Stimulated activated memory B cell treated with anti-CD40 and anti-IgM and Interleukin-4, amounts not matched to agents 10 μg/mL and 1 μg/mL and 100 μg/mL, for 72 hours (primary cell): ENCODE measurements around the gene NRXN3.
"Not testable (repeated sequence)": the region's sequence is repeated elsewhere in the genome, so short reads cannot be mapped to it uniquely, and the experiment has no call there.

ENCODE experiments used
- ATAC-seq: fragments of 150-1000 bp; cut with Tn5 transposase; 2 replicates; pipeline ENCODE4 v1.10.0; 2021
- H3K27ac Mint-ChIP-seq: one replicate; pipeline ENCODE4 v1.8.0; 2022; ENCODE audit warnings: mild to moderate bottlenecking, mixed read lengths
- H3K27me3 Mint-ChIP-seq: one replicate; pipeline ENCODE4 v1.8.0; 2022; ENCODE audit warnings: mixed read lengths
- H3K36me3 Mint-ChIP-seq: one replicate; pipeline ENCODE4 v1.8.0; 2022; ENCODE audit warnings: mixed read lengths
- H3K4me1 Mint-ChIP-seq: one replicate; pipeline ENCODE4 v1.8.0; 2022; ENCODE audit warnings: mixed read lengths
- H3K4me3 Mint-ChIP-seq: one replicate; pipeline ENCODE4 v1.8.0; 2022; ENCODE audit warnings: mild to moderate bottlenecking, moderate library complexity, mixed read lengths
- H3K9me3 Mint-ChIP-seq: one replicate; pipeline ENCODE4 v1.8.0; 2022; ENCODE audit warnings: mixed read lengths

The NRXN3 gene

DNA sequence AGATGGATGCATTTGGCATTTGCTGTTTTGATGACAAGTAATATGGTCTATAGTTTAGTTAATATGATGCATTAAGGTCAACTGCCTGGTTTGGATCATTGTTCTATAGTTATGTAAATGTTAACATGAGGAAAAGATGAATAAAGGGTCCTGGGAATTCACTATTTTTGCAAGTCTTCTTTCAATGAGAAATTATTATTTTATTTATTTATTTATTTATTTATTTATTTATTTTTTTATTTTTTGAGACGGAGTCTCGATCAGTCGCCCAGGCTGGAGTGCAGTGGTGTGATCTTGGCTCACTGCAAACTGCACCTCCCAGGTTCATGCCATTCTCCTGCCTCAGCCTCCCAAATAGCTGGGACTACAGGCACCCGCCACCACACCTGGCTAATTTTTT, 940.4 kb downstream of the NRXN3 start:
- not testable (repeated sequence) for ATAC-seq, H3K27me3 Mint-ChIP-seq, H3K36me3 Mint-ChIP-seq, H3K4me3 Mint-ChIP-seq, H3K27ac Mint-ChIP-seq, H3K9me3 Mint-ChIP-seq, H3K4me1 Mint-ChIP-seq

DNA sequence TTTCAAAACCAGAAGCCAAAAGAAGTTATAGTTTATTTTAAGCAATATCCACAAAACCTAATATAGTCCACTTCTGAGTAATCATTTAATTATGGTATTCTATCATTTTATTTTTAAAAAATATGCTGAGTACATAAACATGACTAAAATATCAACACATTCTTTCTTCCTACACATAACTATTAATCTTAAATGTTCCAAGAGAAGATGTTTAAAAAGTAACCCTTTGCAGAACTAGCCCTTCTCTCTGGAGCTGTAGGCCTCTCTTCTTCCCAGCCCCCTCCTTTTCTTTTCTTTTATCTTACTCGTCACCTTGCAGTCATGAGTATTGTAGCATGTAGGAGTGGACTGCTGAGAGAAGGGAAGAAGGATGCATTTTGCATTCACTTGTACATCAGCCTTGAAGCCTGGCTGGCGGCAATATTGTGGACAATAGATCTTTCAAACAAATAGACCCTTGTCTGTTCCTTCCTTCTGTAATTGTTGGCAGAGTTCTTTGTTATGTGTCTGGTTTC, 941.9 kb downstream of the NRXN3 start:
- no peak overlapping the region for H3K4me3 Mint-ChIP-seq
- no peak for ATAC-seq
- H3K4me1 Mint-ChIP-seq, result no peaks in the 10 kb centered on the region
- no peaks in the 10 kb centered on the region for H3K36me3 Mint-ChIP-seq
- H3K27me3 Mint-ChIP-seq, result no peaks in the 10 kb centered on the region
- H3K9me3 Mint-ChIP-seq, result peaks cover 6% of the 10 kb centered on the region
- H3K27ac Mint-ChIP-seq, result no peak overlapping the region

DNA sequence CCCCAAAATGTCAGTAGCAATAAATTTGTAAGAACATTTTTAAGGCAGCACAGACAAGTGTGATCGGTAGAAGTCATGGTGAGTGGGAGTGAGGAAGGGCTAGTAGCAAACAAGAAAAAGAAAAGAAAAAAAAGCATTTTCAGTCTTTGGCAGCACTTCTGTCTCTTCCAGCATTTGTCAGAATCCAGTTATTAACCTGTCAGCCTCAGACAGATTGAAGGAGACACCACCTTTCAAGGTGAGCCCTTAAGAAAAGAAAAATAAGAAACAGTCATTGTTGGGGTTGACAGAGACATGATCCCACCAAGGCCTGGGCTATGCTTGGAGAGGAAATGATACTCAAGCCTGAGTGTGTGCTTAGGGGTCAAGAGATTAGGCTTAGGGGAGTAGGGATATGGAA, 947.4 kb downstream of the NRXN3 start:
- H3K4me3 Mint-ChIP-seq, result no peak overlapping the region
- H3K27me3 Mint-ChIP-seq, result no peaks in the 10 kb centered on the region
- no peaks in the 10 kb centered on the region for H3K4me1 Mint-ChIP-seq
- ATAC-seq, result no peak
- H3K27ac Mint-ChIP-seq, result no peak overlapping the region
- peaks cover 6% of the 10 kb centered on the region for H3K9me3 Mint-ChIP-seq
- no peaks in the 10 kb centered on the region for H3K36me3 Mint-ChIP-seq

DNA sequence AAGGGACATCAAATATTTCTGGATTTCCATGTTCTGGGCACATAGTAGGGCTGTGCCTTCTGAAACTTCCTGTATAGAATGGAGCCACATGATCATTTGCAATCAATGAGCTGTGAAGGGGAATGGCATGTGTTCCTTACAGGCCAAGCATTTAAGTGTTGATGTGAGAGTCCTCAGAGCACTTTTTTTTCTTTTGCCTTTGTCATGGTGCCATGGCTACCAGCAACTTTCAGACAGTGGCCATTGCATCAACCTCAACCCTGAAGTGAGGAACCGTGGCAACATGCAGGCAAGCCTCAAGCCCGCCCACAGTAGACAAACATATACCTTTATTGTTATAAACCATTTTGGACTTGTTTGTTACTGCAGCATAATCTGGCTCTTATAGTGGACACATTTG, 948.1 kb downstream of the NRXN3 start:
- H3K4me3 Mint-ChIP-seq, result no peak overlapping the region
- ATAC-seq, result no peak
- peaks cover 3% of the 10 kb centered on the region for H3K9me3 Mint-ChIP-seq
- H3K27me3 Mint-ChIP-seq, result no peaks in the 10 kb centered on the region
- no peaks in the 10 kb centered on the region for H3K4me1 Mint-ChIP-seq
- no peak overlapping the region for H3K27ac Mint-ChIP-seq
- no peaks in the 10 kb centered on the region for H3K36me3 Mint-ChIP-seq

- ATAC-seq, result no peak
These were observed 964.2 kb downstream of the NRXN3 start for GRCh38 chr14:79134361-79134760.

GRCh38 chr14:79136071-79137044, 966.2 kb downstream of the NRXN3 start:
- no peak overlapping the region for H3K4me3 Mint-ChIP-seq
- H3K36me3 Mint-ChIP-seq, result no peaks in the 10 kb centered on the region
- ATAC-seq, result no peak
- no peaks in the 10 kb centered on the region for H3K4me1 Mint-ChIP-seq
- H3K9me3 Mint-ChIP-seq, result no peaks in the 10 kb centered on the region
- H3K27me3 Mint-ChIP-seq, result no peaks in the 10 kb centered on the region
- no peak overlapping the region for H3K27ac Mint-ChIP-seq

More at GRCh38 chr14:79134361-79134760, 964.2 kb downstream of the NRXN3 start:
- H3K27me3 Mint-ChIP-seq, result no peaks in the 10 kb centered on the region
- no peak overlapping the region for H3K27ac Mint-ChIP-seq
- no peaks in the 10 kb centered on the region for H3K36me3 Mint-ChIP-seq
- no peaks in the 10 kb centered on the region for H3K9me3 Mint-ChIP-seq
- H3K4me1 Mint-ChIP-seq, result no peaks in the 10 kb centered on the region
- H3K4me3 Mint-ChIP-seq, result no peak overlapping the region

DNA sequence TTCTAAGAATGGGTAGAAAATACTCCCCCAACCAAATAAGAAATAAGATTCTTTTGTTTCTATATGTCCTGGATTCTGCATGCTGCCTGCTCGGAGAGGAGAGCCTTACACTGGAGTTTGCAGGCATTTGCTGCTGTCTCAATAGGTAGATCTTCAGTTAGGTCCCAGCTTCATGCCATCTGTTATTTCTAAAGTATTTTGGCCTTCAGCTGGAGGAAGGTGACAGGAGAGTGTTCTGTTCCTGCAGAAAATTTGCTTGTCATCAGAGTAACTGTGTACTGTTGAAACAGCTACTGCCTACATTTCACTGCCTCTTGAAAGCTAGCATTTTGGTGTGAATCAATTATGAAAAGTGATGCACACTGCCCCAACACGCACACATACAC, 966.9 kb downstream of the NRXN3 start:
- H3K4me1 Mint-ChIP-seq, result no peaks in the 10 kb centered on the region
- H3K36me3 Mint-ChIP-seq, result no peaks in the 10 kb centered on the region
- H3K4me3 Mint-ChIP-seq, result no peak overlapping the region
- H3K9me3 Mint-ChIP-seq, result no peaks in the 10 kb centered on the region
- no peaks in the 10 kb centered on the region for H3K27me3 Mint-ChIP-seq
- H3K27ac Mint-ChIP-seq, result no peak overlapping the region
- ATAC-seq, result no peak

GRCh38 chr14:79137836-79138235, 967.7 kb downstream of the NRXN3 start:
- Mint-ChIP-seq H3K27ac (no peak overlapping the region), H3K9me3 (no peaks in the 10 kb centered on the region), H3K4me1 (no peaks in the 10 kb centered on the region), H3K36me3 (no peaks in the 10 kb centered on the region), H3K4me3 (no peak overlapping the region), H3K27me3 (no peaks in the 10 kb centered on the region)
- ATAC-seq, result no peak

DNA sequence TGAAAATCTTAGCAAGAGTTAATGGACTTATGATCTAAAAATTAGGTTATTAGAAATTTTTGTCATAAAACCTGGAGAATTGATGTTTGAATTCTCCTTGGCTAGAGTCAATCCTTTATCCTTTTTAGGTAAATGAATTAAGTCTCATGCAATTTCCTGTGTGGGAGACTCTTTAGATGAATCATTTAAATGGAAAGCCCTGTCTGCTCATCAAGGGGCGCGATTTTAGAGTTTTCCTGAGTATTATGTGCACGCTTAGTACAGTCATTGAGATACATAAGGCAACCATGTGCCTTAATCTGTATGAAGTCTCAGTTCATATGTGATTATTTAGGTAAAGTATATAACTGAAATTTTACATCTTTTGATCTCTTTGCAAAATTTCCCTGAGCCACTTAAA, 974.7 kb downstream of the NRXN3 start:
- Mint-ChIP-seq H3K27me3 (no peaks in the 10 kb centered on the region), H3K9me3 (peaks cover 9% of the 10 kb centered on the region), H3K36me3 (no peaks in the 10 kb centered on the region), H3K4me1 (no peaks in the 10 kb centered on the region), H3K27ac (no peak overlapping the region), H3K4me3 (no peak overlapping the region)
- ATAC-seq, result no peak

GRCh38 chr14:79150226-79150625, 980.1 kb downstream of the NRXN3 start:
- Mint-ChIP-seq H3K27me3 (no peaks in the 10 kb centered on the region), H3K4me1 (no peaks in the 10 kb centered on the region)
- ATAC-seq, result no peak

GRCh38 chr14:79157369-79157768, 987.2 kb downstream of the NRXN3 start:
- H3K36me3 Mint-ChIP-seq, result no peaks in the 10 kb centered on the region
- no peak overlapping the region for H3K27ac Mint-ChIP-seq
- H3K4me1 Mint-ChIP-seq, result no peaks in the 10 kb centered on the region
- no peak overlapping the region for H3K4me3 Mint-ChIP-seq
- peaks cover 2% of the 10 kb centered on the region for H3K9me3 Mint-ChIP-seq
- no peaks in the 10 kb centered on the region for H3K27me3 Mint-ChIP-seq
- ATAC-seq, result no peak

More at GRCh38 chr14:79150226-79150625, 980.1 kb downstream of the NRXN3 start:
- Mint-ChIP-seq H3K36me3 (no peaks in the 10 kb centered on the region), H3K27ac (no peak overlapping the region), H3K4me3 (no peak overlapping the region), H3K9me3 (peaks cover 5% of the 10 kb centered on the region)

- H3K9me3 Mint-ChIP-seq, result peaks cover 10% of the 10 kb centered on the region
- ATAC-seq, result no peak
- no peaks in the 10 kb centered on the region for H3K36me3 Mint-ChIP-seq
- no peaks in the 10 kb centered on the region for H3K27me3 Mint-ChIP-seq
- H3K27ac Mint-ChIP-seq, result no peak overlapping the region
- H3K4me3 Mint-ChIP-seq, result no peak overlapping the region
- H3K4me1 Mint-ChIP-seq, result no peaks in the 10 kb centered on the region
These were observed 991.4 kb downstream of the NRXN3 start for GRCh38 chr14:79161571-79161970.

GRCh38 chr14:79162833-79163232, 992.7 kb downstream of the NRXN3 start:
- Mint-ChIP-seq H3K9me3 (peaks cover 10% of the 10 kb centered on the region), H3K36me3 (no peaks in the 10 kb centered on the region), H3K27ac (no peak overlapping the region), H3K4me3 (no peak overlapping the region), H3K27me3 (no peaks in the 10 kb centered on the region), H3K4me1 (no peaks in the 10 kb centered on the region)
- no peak for ATAC-seq

- no peaks in the 10 kb centered on the region for H3K4me1 Mint-ChIP-seq
- H3K36me3 Mint-ChIP-seq, result no peaks in the 10 kb centered on the region
- H3K4me3 Mint-ChIP-seq, result no peak overlapping the region
- peaks cover 11% of the 10 kb centered on the region for H3K9me3 Mint-ChIP-seq
- H3K27ac Mint-ChIP-seq, result no peak overlapping the region
- no peak for ATAC-seq
- no peaks in the 10 kb centered on the region for H3K27me3 Mint-ChIP-seq
These were observed 995.4 kb downstream of the NRXN3 start for GRCh38 chr14:79165471-79166090.

DNA sequence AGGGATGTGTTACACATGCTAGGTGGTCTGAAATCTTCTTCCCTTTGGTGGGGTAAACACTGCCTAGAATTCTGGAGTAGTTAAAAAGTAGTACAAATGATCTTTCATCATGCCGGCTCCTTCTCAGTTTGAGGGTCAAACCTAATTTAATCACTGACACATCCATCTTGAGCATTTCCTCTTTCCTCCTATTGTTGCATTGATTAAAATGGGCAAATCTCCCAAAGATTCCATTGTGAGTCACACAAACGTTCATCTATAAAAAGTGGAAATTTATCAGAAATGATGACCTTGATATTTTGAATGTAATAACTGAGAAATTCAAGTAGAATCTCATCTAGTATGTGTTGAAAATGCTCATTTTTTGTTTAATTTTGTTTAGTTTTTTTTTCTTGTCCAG, 996.0 kb downstream of the NRXN3 start:
- ATAC-seq, result no peak

GRCh38 chr14:79167957-79168356, 997.8 kb downstream of the NRXN3 start:
- H3K9me3 Mint-ChIP-seq, result peaks cover 7% of the 10 kb centered on the region
- H3K4me1 Mint-ChIP-seq, result no peaks in the 10 kb centered on the region
- no peak overlapping the region for H3K27ac Mint-ChIP-seq
- ATAC-seq, result no peak
- no peaks in the 10 kb centered on the region for H3K27me3 Mint-ChIP-seq
- no peaks in the 10 kb centered on the region for H3K36me3 Mint-ChIP-seq
- no peak overlapping the region for H3K4me3 Mint-ChIP-seq

More for the DNA sequence above, 996.0 kb downstream of the NRXN3 start:
- H3K36me3 Mint-ChIP-seq, result no peaks in the 10 kb centered on the region
- no peak overlapping the region for H3K27ac Mint-ChIP-seq
- H3K4me1 Mint-ChIP-seq, result no peaks in the 10 kb centered on the region
- H3K4me3 Mint-ChIP-seq, result no peak overlapping the region
- peaks cover 11% of the 10 kb centered on the region for H3K9me3 Mint-ChIP-seq
- H3K27me3 Mint-ChIP-seq, result no peaks in the 10 kb centered on the region
